ENCODE results near the gene PDE6B. TPM values are rescaled to one million over a fixed set of nuclear protein-coding genes. Genes with fewer than 3 reads are reported as not detected.

PDE6B gene
- total and polyA plus RNA-seq, 2 of the 13 experiments (the other 11 are each of a cell fraction or from before 2014, with no cell fraction given) = 0.38 to 0.40 TPM

GRCh38 chr4:664713-665231, 39.4 kb downstream of the PDE6B start:
- TF ChIP-seq MED8 (CRISPR knock-in tag; IDR thresholded peaks at IDR 0.05; ENCODE audit: insufficient replicate concordance) (no peak), KDM1A (CRISPR knock-in tag; IDR thresholded peaks at IDR 0.05) (no peak), ZBTB26 (CRISPR knock-in tag; IDR thresholded peaks at IDR 0.05; ENCODE audit: borderline replicate concordance) (no peak), GATAD2A (CRISPR knock-in tag; IDR thresholded peaks at IDR 0.05) (no peak), ZNF121 (CRISPR knock-in tag; IDR thresholded peaks at IDR 0.05) (peak; percentile 62; the same call in 1 of the 2 replicates), TEAD2 (CRISPR knock-in tag; IDR thresholded peaks at IDR 0.05) (no peak), HOXA7 (CRISPR knock-in tag; IDR thresholded peaks at IDR 0.05) (no peak), ATRX (CRISPR knock-in tag; IDR thresholded peaks at IDR 0.05; ENCODE audit: borderline replicate concordance) (no peak)
- no peak for FAIRE-seq
- 89% methylated on average over 7 of the region's 24 CpGs for WGBS (ENCODE audit: low lambda C conversion rate)
- Histone ChIP-seq H4K20me1 (ENCODE audit: insufficient read depth, low read length) (no peaks in the 10 kb centered on the region), H3K27me3 (ENCODE audit: control insufficient read depth in 1 of 2, insufficient read depth in 2 of 2, low read length in 2 of 2) (peaks cover 3 to 33% of the 10 kb centered on the region in 2 experiments; a peak in 4 of 5 replicates), H3K4me1 (ENCODE audit: insufficient read depth, low read length) (peaks cover 28% of the 10 kb centered on the region), H3K27ac (ENCODE audit: extremely low read length, insufficient read depth, low read length) (no peak overlapping the region), H3K4me2 (ENCODE audit: low read depth, low read length) (no peak overlapping the region), H3K9me3 (ENCODE audit: low read length) (no peaks in the 10 kb centered on the region), H3K79me2 (ENCODE audit: insufficient read depth, low read length) (no peaks in the 10 kb centered on the region), H3K4me3 (replicated peaks in 1 of 3; ENCODE audit: insufficient read depth in 1 of 3, low read depth in 2 of 3, low read length in 3 of 3) (no peak overlapping the region), H3K36me3 (replicated peaks in 1 of 2; ENCODE audit: control insufficient read depth in 1 of 2, insufficient read depth in 2 of 2, low read length in 2 of 2) (no peaks in the 10 kb centered on the region), H2AFZ (ENCODE audit: low read length) (no peak overlapping the region), H3K9ac (ENCODE audit: insufficient read depth, low read depth, low read length) (no peak overlapping the region)
- intact Hi-C loops (cut with micrococcal nuclease; ENCODE audit: unreplicated experiment) (no loop called here), in situ Hi-C loops (cut with HindIII; ENCODE audit: extremely low pct_ligation_motif_present, low pct_unique_long_range_greater_than_20kb) (no loop called here)
- no TSS peak for BruUV-seq (replicated peaks)
- ChIA-PET POLR2A (interaction anchor here (1.5 kb wide), 1 partner anchor 9 kb away, joined by 7 read pairs; the partner anchor contains the start of genes ATP5ME and MYL5), CTCF (ENCODE audit: low intra/inter-chr PET ratio, low total read pairs) (no interaction called here)
- DNase-seq (ENCODE audit: low spot score) = no peak
- no peak for ATAC-seq

DNA sequence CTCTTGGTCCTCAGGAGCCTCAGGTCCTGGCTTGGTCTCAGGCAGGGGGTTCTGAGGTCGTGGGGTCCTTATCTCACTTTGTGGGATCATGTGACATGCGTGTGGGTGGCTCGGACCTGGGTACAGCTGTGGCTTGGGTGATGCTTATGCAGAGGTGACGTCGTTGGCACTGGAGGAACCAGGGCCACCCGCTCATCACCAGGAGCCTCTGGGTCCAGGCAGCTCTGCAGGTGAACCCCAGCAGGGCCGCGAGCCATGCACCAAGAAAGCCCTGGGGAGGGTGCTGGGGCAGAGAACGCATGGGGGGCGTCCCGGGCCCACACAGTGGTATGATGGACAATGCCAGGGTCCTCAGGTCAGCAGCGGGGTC, 40.0 kb downstream of the PDE6B start:
- Histone ChIP-seq H3K9ac (ENCODE audit: insufficient read depth, low read depth, low read length) (no peak overlapping the region), H3K27me3 (ENCODE audit: control insufficient read depth in 1 of 2, insufficient read depth in 2 of 2, low read length in 2 of 2) (peaks cover 3 to 33% of the 10 kb centered on the region in 2 experiments; a peak in 4 of 5 replicates), H3K27ac (ENCODE audit: extremely low read length, insufficient read depth, low read length) (no peak overlapping the region), H2AFZ (ENCODE audit: low read length) (no peak overlapping the region), H3K9me3 (ENCODE audit: low read length) (no peaks in the 10 kb centered on the region), H3K36me3 (replicated peaks in 1 of 2; ENCODE audit: control insufficient read depth in 1 of 2, insufficient read depth in 2 of 2, low read length in 2 of 2) (no peaks in the 10 kb centered on the region), H3K79me2 (ENCODE audit: insufficient read depth, low read length) (no peaks in the 10 kb centered on the region), H3K4me1 (ENCODE audit: insufficient read depth, low read length) (peaks cover 24% of the 10 kb centered on the region), H4K20me1 (ENCODE audit: insufficient read depth, low read length) (no peaks in the 10 kb centered on the region), H3K4me3 (replicated peaks in 1 of 3; ENCODE audit: insufficient read depth in 1 of 3, low read depth in 2 of 3, low read length in 3 of 3) (no peak overlapping the region; a peak in 1 of 6 replicates), H3K4me2 (ENCODE audit: low read depth, low read length) (no peak overlapping the region)
- no peak for DNase-seq (ENCODE audit: low spot score)
- ChIA-PET CTCF (ENCODE audit: low intra/inter-chr PET ratio, low total read pairs) (no interaction called here), POLR2A (no interaction called here)
- BruUV-seq (replicated peaks) = no TSS peak
- 34% methylated on average over 8 of the region's 12 CpGs for WGBS (ENCODE audit: low lambda C conversion rate)
- TF ChIP-seq, protein P1, sequence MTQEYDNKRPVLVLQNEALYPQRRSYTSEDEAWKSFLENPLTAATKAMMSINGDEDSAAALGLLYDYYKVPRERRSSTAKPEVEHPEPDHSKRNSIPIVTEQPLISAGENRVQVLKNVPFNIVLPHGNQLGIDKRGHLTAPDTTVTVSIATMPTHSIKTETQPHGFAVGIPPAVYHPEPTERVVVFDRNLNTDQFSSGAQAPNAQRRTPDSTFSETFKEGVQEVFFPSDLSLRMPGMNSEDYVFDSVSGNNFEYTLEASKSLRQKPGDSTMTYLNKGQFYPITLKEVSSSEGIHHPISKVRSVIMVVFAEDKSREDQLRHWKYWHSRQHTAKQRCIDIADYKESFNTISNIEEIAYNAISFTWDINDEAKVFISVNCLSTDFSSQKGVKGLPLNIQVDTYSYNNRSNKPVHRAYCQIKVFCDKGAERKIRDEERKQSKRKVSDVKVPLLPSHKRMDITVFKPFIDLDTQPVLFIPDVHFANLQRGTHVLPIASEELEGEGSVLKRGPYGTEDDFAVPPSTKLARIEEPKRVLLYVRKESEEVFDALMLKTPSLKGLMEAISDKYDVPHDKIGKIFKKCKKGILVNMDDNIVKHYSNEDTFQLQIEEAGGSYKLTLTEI (CRISPR knock-in tag; conservative IDR thresholded peaks at IDR 0.05) = no peak
- TF ChIP-seq ATF7 (IDR thresholded peaks at IDR 0.05) = 0 out of 2 replicates have a peak, but pooled peaks have one; percentile 42
- no peak for TF ChIP-seq ATF7 (CRISPR knock-in tag; IDR thresholded peaks at IDR 0.05)
- in situ Hi-C loops (cut with HindIII; ENCODE audit: extremely low pct_ligation_motif_present, low pct_unique_long_range_greater_than_20kb) (no loop called here), intact Hi-C loops (cut with micrococcal nuclease; ENCODE audit: unreplicated experiment) (no loop called here)
- FAIRE-seq = no peak
- no peak; the same call in 2 of the 3 replicates for ATAC-seq
